ENCODE measurements around the gene MSH6. TPM values are rescaled to one million over a fixed set of nuclear protein-coding genes. Genes with fewer than 3 reads are reported as not detected.
"Not testable (repeated sequence)": the region's sequence is repeated elsewhere in the genome, so short reads cannot be mapped to it uniquely, and the experiment has no call there.

The MSH6 gene
- total and polyA plus RNA-seq, 9 of the 15 experiments (the other 6 are each of a cell fraction or from before 2014, with no cell fraction given), result 15.3 to 147 (median 80.5) TPM

GRCh38 chr2:47849368-47849767 lies 66.4 kb downstream of the MSH6 start (continued):
- TF ChIP-seq C11orf30 (IDR thresholded peaks at IDR 0.05; ENCODE audit: low read depth) (no peak), CCAR2 (IDR thresholded peaks at IDR 0.05; ENCODE audit: low read depth, low read length) (no peak), ZNF764 (CRISPR knock-in tag; IDR thresholded peaks at IDR 0.05; ENCODE audit: low read depth) (no peak), CGGBP1 (CRISPR knock-in tag; IDR thresholded peaks at IDR 0.05) (no peak), ETV5 (CRISPR knock-in tag; IDR thresholded peaks at IDR 0.05; ENCODE audit: low read depth) (no peak)

- intact Hi-C loops (cut with micrococcal nuclease), result loop anchor here (10.0 kb wide), 1 partner anchor 575 kb away; no protein-coding TSS in a partner anchor
- Histone ChIP-seq H3K36me3 (ENCODE audit: control insufficient read depth, insufficient read depth, low read length) (0 out of 3 replicates have a peak, but pooled peaks cover 2% of the 10 kb centered on the region), H3K9me3 (replicated peaks; ENCODE audit: control insufficient read depth, insufficient read depth, low read depth, low read length) (no peaks in the 10 kb centered on the region), H3K4me2 (ENCODE audit: insufficient read depth, low read length) (no peak overlapping the region), H3K4me1 (replicated peaks in 1 of 2; ENCODE audit: control insufficient read depth in 2 of 2, insufficient read depth in 2 of 2, low read length in 2 of 2) (no peaks in the 10 kb centered on the region), H3K4me3 (no peak overlapping the region), H3K27ac (ENCODE audit: extremely low read depth, low read depth, low read length) (no peak overlapping the region), H3K79me2 (ENCODE audit: control insufficient read depth, insufficient read depth, low read length) (peaks cover 86% of the 10 kb centered on the region), H3K27me3 (ENCODE audit: control insufficient read depth in 2 of 2, insufficient read depth in 2 of 2, low read length in 2 of 2) (no peaks in the 10 kb centered on the region), H4K20me1 (replicated peaks; ENCODE audit: control insufficient read depth, insufficient read depth, low read length) (peaks cover 2% of the 10 kb centered on the region; the same call in 1 of the 2 replicates), H3K9me1 (ENCODE audit: control insufficient read depth, insufficient read depth, low read length) (no peaks in the 10 kb centered on the region), H2AFZ (ENCODE audit: low read depth, low read length) (no peak overlapping the region), H3K9ac (ENCODE audit: insufficient read depth in 1 of 2, low read depth in 2 of 2, low read length in 2 of 2) (no peak overlapping the region)
- in situ Hi-C loops (cut with MboI), result loop anchor here (25.0 kb wide), 1 partner anchor 562 kb away; no protein-coding TSS in a partner anchor
- no peak for FAIRE-seq
- ATAC-seq, result no peak; the same call in 2 of the 3 replicates
- POLR2A ChIA-PET, result interaction anchor here (0.7 to 1.1 kb wide), 2 partner anchors 17 to 402 kb away, joined by 3 read pairs; no protein-coding TSS in a partner anchor
- 72% methylated on average over 1 of the region's 1 CpG for WGBS (ENCODE audit: insufficient coverage, low coverage, missing lambda C conversion rate)
- CTCF ChIA-PET (ENCODE audit: low intra/inter-chr PET ratio), result interaction anchor here (1.1 kb wide), 1 partner anchor 571 kb away, joined by 3 read pairs; no protein-coding TSS in a partner anchor
- BruUV-seq (replicated peaks), result no TSS peak
- TF ChIP-seq ZNF274 (IDR thresholded peaks at IDR 0.05; ENCODE audit: borderline replicate concordance, low read depth, low read length) (no peak), CTBP1 (IDR thresholded peaks at IDR 0.05; ENCODE audit: borderline replicate concordance) (no peak), ADNP (tag; IDR thresholded peaks at IDR 0.05) (no peak), FOXJ2 (tag; IDR thresholded peaks at IDR 0.05) (no peak), HMGXB4 (CRISPR knock-in tag; IDR thresholded peaks at IDR 0.05) (no peak), SMARCA5 (IDR thresholded peaks at IDR 0.05) (no peak)
- DNase-seq (ENCODE audit: extremely low read depth in 1 of 4, low spot score in 3 of 4), result no peak
Measured at GRCh38 chr2:47850198-47850597, 67.3 kb downstream of the MSH6 start.

- H3K27me3 ChIP-seq (ENCODE audit: control insufficient read depth in 2 of 2, insufficient read depth in 2 of 2, low read length in 2 of 2); CTCF ChIA-PET (ENCODE audit: low intra/inter-chr PET ratio); BruUV-seq (replicated peaks); DNase-seq (ENCODE audit: extremely low read depth in 1 of 4, low spot score in 3 of 4); H3K36me3 ChIP-seq (ENCODE audit: control insufficient read depth, insufficient read depth, low read length); H3K4me3 ChIP-seq; H3K9me1 ChIP-seq (ENCODE audit: control insufficient read depth, insufficient read depth, low read length); H3K9ac ChIP-seq (ENCODE audit: insufficient read depth in 1 of 2, low read depth in 2 of 2, low read length in 2 of 2); ATAC-seq; H3K9me3 ChIP-seq (replicated peaks; ENCODE audit: control insufficient read depth, insufficient read depth, low read depth, low read length); H3K27ac ChIP-seq (ENCODE audit: extremely low read depth, low read depth, low read length); H2AFZ ChIP-seq (ENCODE audit: low read depth, low read length); H3K4me2 ChIP-seq (ENCODE audit: insufficient read depth, low read length); H3K4me1 ChIP-seq (replicated peaks in 1 of 2; ENCODE audit: control insufficient read depth in 2 of 2, insufficient read depth in 2 of 2, low read length in 2 of 2): not testable (repeated sequence)
- peak; percentile 23 for FAIRE-seq
- POLR2A ChIA-PET, result interaction anchor here (0.6 to 1.1 kb wide), 3 partner anchors 51 to 67 kb away, joined by 3 to 5 read pairs (median 5); no protein-coding TSS in a partner anchor
- peaks cover 12% of the 10 kb centered on the region; the same call in 1 of the 2 replicates for H4K20me1 ChIP-seq (replicated peaks; ENCODE audit: control insufficient read depth, insufficient read depth, low read length)
- WGBS (ENCODE audit: insufficient coverage, low coverage, missing lambda C conversion rate), result 80% methylated on average over 8 of the region's 8 CpGs
- intact Hi-C loops (cut with micrococcal nuclease) (loop anchor here (10.0 kb wide), 1 partner anchor 572 kb away; no protein-coding TSS in a partner anchor), in situ Hi-C loops (cut with MboI) (loop anchor here (25.0 kb wide), 1 partner anchor 559 kb away; no protein-coding TSS in a partner anchor)
- H3K79me2 ChIP-seq (ENCODE audit: control insufficient read depth, insufficient read depth, low read length), result peaks cover 92% of the 10 kb centered on the region
Measured at GRCh38 chr2:47853067-47853777, 70.3 kb downstream of the MSH6 start.
